Stimulated activated CD4-positive, alpha-beta T cell treated with anti-CD3 and anti-CD28 coated beads, Interleukin-15, amount 100 ng/mL, for 1 hour (primary cell): ENCODE results near the gene GZMH.
"Not testable (repeated sequence)": the region's sequence is repeated elsewhere in the genome, so short reads cannot be mapped to it uniquely, and the experiment has no call there.

Experiments
- DNase-seq, 2 donors: peaks; one replicate each; pipeline ENCODE4 v3.0.0-alpha.2; 2020; ENCODE audit warnings: low read depth in 1 of 2, low spot score in 1 of 2

Gene GZMH

GRCh38 chr14:24595073-24595808, 14.2 kb downstream of the GZMH start:
- DNase-seq, result no peak

- not testable (repeated sequence) for DNase-seq
These were observed 18.5 kb downstream of the GZMH start for GRCh38 chr14:24591004-24591403.

GRCh38 chr14:24584402-24584801, 25.1 kb downstream of the GZMH start:
- DNase-seq, result not testable (repeated sequence)

- DNase-seq, result no peak
These were observed 30.9 kb downstream of the GZMH start for GRCh38 chr14:24578558-24578957.

GRCh38 chr14:24576771-24577170, 32.7 kb downstream of the GZMH start:
- no peak for DNase-seq

- DNase-seq, result no peak
These were observed 33.3 kb downstream of the GZMH start, which contains the start of gene CTSG for GRCh38 chr14:24576182-24576581. CTSG (minus strand) TSS chr14:24576250; CDS start chr14:24576223, 27 bp downstream.

GRCh38 chr14:24574206-24574774, 35.2 kb downstream of the GZMH start:
- no peak for DNase-seq

GRCh38 chr14:24566318-24566717, 43.2 kb downstream of the GZMH start:
- DNase-seq, result no peak

- DNase-seq, result no peak
These were observed 43.7 kb downstream of the GZMH start for GRCh38 chr14:24565766-24566165.

GRCh38 chr14:24563505-24563904, 46.0 kb downstream of the GZMH start:
- no peak for DNase-seq

- no peak for DNase-seq
These were observed 52.7 kb downstream of the GZMH start for GRCh38 chr14:24556756-24557155.
